ENCODE data around the gene ADIPOR2. TPM values are rescaled to one million over a fixed set of nuclear protein-coding genes. Genes with fewer than 3 reads are reported as not detected.

ADIPOR2 gene
- total and polyA plus RNA-seq, 7 donors: 25.2 to 65.9 (median 29.6) TPM

- no peaks in the 10 kb centered on the region for H3K27me3 ChIP-seq
- intact Hi-C loops (cut with DNase I): loop anchor here (5.0 kb wide), 1 partner anchor 280 kb away; no protein-coding TSS in a partner anchor
- no peaks in the 10 kb centered on the region for H3K36me3 ChIP-seq
- 88 to 92% methylated on average over 12 of the region's 12 CpGs for WGBS, 2 donors
- no peaks in the 10 kb centered on the region for H3K9me3 ChIP-seq
- H3K27ac ChIP-seq: peak overlapping the region in 2 of 4 donors; percentile 34 to 84
- H3K4me1 ChIP-seq: peaks cover 0 to 42% (median 19%) of the 10 kb centered on the region in 4 donors
- DNase-seq: peak; percentile 86
- H3K4me3 ChIP-seq: no peak overlapping the region
- TF ChIP-seq POLR2AphosphoS5 (IDR thresholded peaks at IDR 0.05): no peak
- no peak for TF ChIP-seq POLR2A (IDR thresholded peaks at IDR 0.05)
- no peak for TF ChIP-seq CTCF (IDR thresholded peaks at IDR 0.05)
- TF ChIP-seq EP300 (IDR thresholded peaks at IDR 0.05): no peak
Measured at GRCh38 chr12:1656902-1657301, 34.0 kb upstream of the ADIPOR2 start.

- no peak for DNase-seq
- Histone ChIP-seq H3K36me3 (no peaks in the 10 kb centered on the region), H3K9me3 (no peaks in the 10 kb centered on the region), H3K27ac (peak overlapping the region; percentile 83 to 86 (median 84)), H3K4me3 (no peak overlapping the region), H3K4me1 (peaks cover 0 to 35% (median 14%) of the 10 kb centered on the region in 4 donors), H3K27me3 (no peaks in the 10 kb centered on the region)
- intact Hi-C loops (cut with DNase I): loop anchor here (5.0 kb wide), 1 partner anchor 280 kb away; no protein-coding TSS in a partner anchor
- TF ChIP-seq CTCF (IDR thresholded peaks at IDR 0.05) (no peak), POLR2AphosphoS5 (IDR thresholded peaks at IDR 0.05) (no peak), EP300 (IDR thresholded peaks at IDR 0.05) (no peak), POLR2A (IDR thresholded peaks at IDR 0.05) (no peak)
- 62 to 72% methylated on average over 1 of the region's 1 CpG for WGBS, 2 donors
Measured at GRCh38 chr12:1657688-1658087, 33.2 kb upstream of the ADIPOR2 start.

GRCh38 chr12:1660304-1661187 is 30.3 kb upstream of the ADIPOR2 start:
- no peaks in the 10 kb centered on the region for H3K36me3 ChIP-seq
- WGBS, 2 donors: 48 to 61% methylated on average over 18 of the region's 20 CpGs
- intact Hi-C loops (cut with DNase I): loop anchor here (5.0 kb wide), 1 partner anchor 372 kb away; no protein-coding TSS in a partner anchor
- H3K27ac ChIP-seq: peak overlapping the region; percentile 83 to 86 (median 84)
- H3K27me3 ChIP-seq: no peaks in the 10 kb centered on the region
- peak; percentile 89 for DNase-seq
- no peaks in the 10 kb centered on the region for H3K9me3 ChIP-seq
- peaks cover 0 to 29% (median 13%) of the 10 kb centered on the region in 4 donors for H3K4me1 ChIP-seq
- TF ChIP-seq POLR2A (IDR thresholded peaks at IDR 0.05): peak in 1 of 2 donors; percentile 18
- peak in 1 of 4 donors; percentile 0 for TF ChIP-seq EP300 (IDR thresholded peaks at IDR 0.05)
- TF ChIP-seq POLR2AphosphoS5 (IDR thresholded peaks at IDR 0.05): peak; percentile 43 to 74 (median 54)
- TF ChIP-seq CTCF (IDR thresholded peaks at IDR 0.05): no peak
- peak overlapping the region in 2 of 4 donors; percentile 19 to 20 for H3K4me3 ChIP-seq

- Histone ChIP-seq H3K27me3 (no peaks in the 10 kb centered on the region), H3K9me3 (no peaks in the 10 kb centered on the region), H3K4me3 (peak overlapping the region; percentile 38 to 55 (median 44)), H3K4me1 (peaks cover 0 to 29% (median 13%) of the 10 kb centered on the region in 4 donors), H3K27ac (peak overlapping the region; percentile 84 to 95 (median 89)), H3K36me3 (no peaks in the 10 kb centered on the region)
- intact Hi-C loops (cut with DNase I): loop anchor here (2.0 to 5.0 kb wide), 2 partner anchors 29 to 371 kb away; partner anchors contain the start of gene ADIPOR2
- WGBS, 2 donors: 2 to 4% methylated on average over 61 to 69 of the region's 69 CpGs
- peak; percentile 97 for DNase-seq
- peak; percentile 6 to 34 for TF ChIP-seq POLR2A (IDR thresholded peaks at IDR 0.05)
- no peak for TF ChIP-seq EP300 (IDR thresholded peaks at IDR 0.05)
- no peak for TF ChIP-seq CTCF (IDR thresholded peaks at IDR 0.05)
- TF ChIP-seq POLR2AphosphoS5 (IDR thresholded peaks at IDR 0.05): peak; percentile 62 to 87 (median 79)
Measured at GRCh38 chr12:1661553-1662335, 29.1 kb upstream of the ADIPOR2 start.

Data from sigmoid colon (tissue), 7 donors.